Caco-2 (cell line): ENCODE measurements around the gene MYG1. TPM values are rescaled to one million over a fixed set of nuclear protein-coding genes. Genes with fewer than 3 reads are reported as not detected.

ENCODE experiments used
- BruUV-seq: library from RNA; stranded (reverse); fragments of 400-500 nt; replicated peaks from 2 replicates; lab custom pipeline; 2021; lab: Mats Ljungman, UMichigan
- CTCF ChIA-PET: fragments of 300-600 bp; sonication (Branson Sonifier 250); formaldehyde crosslinking; loops from one replicate; lab custom pipeline; 2022; ENCODE audit warnings: antibody characterized with exemption; lab: Charles Lee
- POLR2A ChIA-PET: fragments of 300-600 bp; sonication (Branson Sonifier 250); formaldehyde crosslinking; loops from one replicate; lab custom pipeline; 2022; ENCODE audit warnings: antibody characterized with exemption; lab: Charles Lee
- DNase-seq, 2 experiments: peaks; one replicate each; pipeline versions ENCODE4 v3.0.0 to v3.0.0-alpha.2; 2020 to 2022
- H3K27me3 ChIP-seq: replicated peaks from 2 replicates; pipeline ENCODE4 v1.6.0; 2011; ENCODE audit warnings: low read length; ENCODE audit not compliant: control insufficient read depth, insufficient read depth
- H3K36me3 ChIP-seq: 2 replicates; pipeline ENCODE4 v1.5.1; 2011; ENCODE audit warnings: low read length; ENCODE audit not compliant: control insufficient read depth, insufficient read depth
- H3K4me1 ChIP-seq: fragments of 250-450 bp; sonication (Bioruptor Pico); 2 replicates; pipeline ENCODE4 v1.5.1; 2020; ENCODE audit warnings: mild to moderate bottlenecking
- H3K4me3 ChIP-seq: 2 replicates; pipeline ENCODE4 v1.5.1; 2011; ENCODE audit warnings: low read depth, mild to moderate bottlenecking, control low read depth, low read length
- H3K9me3 ChIP-seq: fragments of 250-450 bp; sonication (Bioruptor Pico); 2 replicates; pipeline ENCODE4 v1.5.1; 2020; ENCODE audit warnings: mild to moderate bottlenecking, moderate library complexity
- H3K27ac Mint-ChIP-seq: one replicate; pipeline ENCODE4 v1.8.0; 2022; ENCODE audit warnings: mixed read lengths; ENCODE audit not compliant: unreplicated experiment
- H3K27me3 Mint-ChIP-seq: one replicate; pipeline ENCODE4 v1.8.0; 2022; ENCODE audit warnings: mixed read lengths; ENCODE audit not compliant: insufficient read depth, unreplicated experiment
- H3K36me3 Mint-ChIP-seq: one replicate; pipeline ENCODE4 v1.8.0; 2022; ENCODE audit warnings: mild to moderate bottlenecking, mixed read lengths; ENCODE audit not compliant: insufficient read depth, unreplicated experiment
- H3K4me1 Mint-ChIP-seq: one replicate; pipeline ENCODE4 v1.8.0; 2022; ENCODE audit warnings: low read depth, mixed read lengths; ENCODE audit not compliant: unreplicated experiment
- H3K4me3 Mint-ChIP-seq: one replicate; pipeline ENCODE4 v1.8.0; 2022; ENCODE audit warnings: mild to moderate bottlenecking, moderate library complexity, mixed read lengths; ENCODE audit not compliant: unreplicated experiment
- H3K9me3 Mint-ChIP-seq: one replicate; pipeline ENCODE4 v1.8.0; 2022; ENCODE audit warnings: mixed read lengths; ENCODE audit not compliant: unreplicated experiment
- intact Hi-C: fragments of 100-400 bp; cut with micrococcal nuclease; formaldehyde crosslinking; loops from one replicate; pipeline ENCODE4 v1.10.0; 2022; ENCODE audit not compliant: unreplicated experiment
- total RNA-seq: library from RNA; stranded (reverse); gene quantifications from 2 replicates; pipeline ENCODE4 v1.2.3, GENCODE V29; 2022
- TF ChIP-seq, protein P1 (sequence below), 2 experiments: fragments of 200-600 bp in 1 of 2; IDR thresholded peaks; 1 replicate in 1 of 2; 2 replicates in 1 of 2; pipeline versions ENCODE4 v1.5.1 to v1.8.0; 2011 to 2022; ENCODE audit warnings: antibody characterized with exemption in 1 of 2, control low read depth in 1 of 2, inconsistent platforms in 1 of 2, low read depth in 1 of 2, low read length in 1 of 2, mild to moderate bottlenecking in 1 of 2, moderate library complexity in 1 of 2; ENCODE audit not compliant: insufficient read depth in 1 of 2, severe bottlenecking in 1 of 2, unreplicated experiment in 1 of 2

MYG1 gene
- total RNA-seq, 1 experiment from 2014 or later, result 59.8 TPM

DNA sequence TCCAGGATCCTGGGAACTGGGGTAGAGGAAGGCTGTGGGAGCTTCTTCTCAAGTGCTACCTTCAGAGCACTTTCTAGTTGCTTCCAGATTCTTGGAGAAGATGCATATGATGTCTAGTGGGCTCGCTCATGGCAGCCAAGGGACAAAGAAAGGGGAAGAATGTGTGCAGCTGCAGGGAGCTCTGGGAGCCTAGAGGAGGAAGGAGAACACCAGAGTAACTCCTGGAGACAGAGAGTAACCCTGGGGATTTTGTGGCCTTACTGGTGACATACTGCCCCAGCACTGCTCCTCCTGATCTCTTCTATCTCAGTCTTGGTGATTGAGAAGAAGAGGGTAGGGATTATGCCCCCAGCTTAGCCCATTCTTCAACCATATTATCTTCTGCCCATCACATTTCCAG is 47.0 kb downstream of the MYG1 start:
- no peak overlapping the region for H3K4me3 Mint-ChIP-seq
- ChIA-PET CTCF (interaction anchor here (1.1 to 2.9 kb wide), 2 partner anchors 19 to 33 kb away, joined by 3 to 30 read pairs; no protein-coding TSS in a partner anchor), POLR2A (no interaction called here)
- H3K9me3 Mint-ChIP-seq, result no peaks in the 10 kb centered on the region
- H3K27me3 Mint-ChIP-seq, result no peaks in the 10 kb centered on the region
- TF ChIP-seq, protein P1, sequence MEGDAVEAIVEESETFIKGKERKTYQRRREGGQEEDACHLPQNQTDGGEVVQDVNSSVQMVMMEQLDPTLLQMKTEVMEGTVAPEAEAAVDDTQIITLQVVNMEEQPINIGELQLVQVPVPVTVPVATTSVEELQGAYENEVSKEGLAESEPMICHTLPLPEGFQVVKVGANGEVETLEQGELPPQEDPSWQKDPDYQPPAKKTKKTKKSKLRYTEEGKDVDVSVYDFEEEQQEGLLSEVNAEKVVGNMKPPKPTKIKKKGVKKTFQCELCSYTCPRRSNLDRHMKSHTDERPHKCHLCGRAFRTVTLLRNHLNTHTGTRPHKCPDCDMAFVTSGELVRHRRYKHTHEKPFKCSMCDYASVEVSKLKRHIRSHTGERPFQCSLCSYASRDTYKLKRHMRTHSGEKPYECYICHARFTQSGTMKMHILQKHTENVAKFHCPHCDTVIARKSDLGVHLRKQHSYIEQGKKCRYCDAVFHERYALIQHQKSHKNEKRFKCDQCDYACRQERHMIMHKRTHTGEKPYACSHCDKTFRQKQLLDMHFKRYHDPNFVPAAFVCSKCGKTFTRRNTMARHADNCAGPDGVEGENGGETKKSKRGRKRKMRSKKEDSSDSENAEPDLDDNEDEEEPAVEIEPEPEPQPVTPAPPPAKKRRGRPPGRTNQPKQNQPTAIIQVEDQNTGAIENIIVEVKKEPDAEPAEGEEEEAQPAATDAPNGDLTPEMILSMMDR (IDR thresholded peaks at IDR 0.05; ENCODE audit: insufficient read depth in 1 of 2, low read depth in 1 of 2, low read length in 1 of 2, severe bottlenecking in 1 of 2, unreplicated experiment in 1 of 2), result no peak
- BruUV-seq, result no TSS peak
- no peak for DNase-seq
- H3K4me1 Mint-ChIP-seq, result peaks cover 6% of the 10 kb centered on the region
- H3K4me1 ChIP-seq, result no peaks in the 10 kb centered on the region
- intact Hi-C loops, result no loop called here
- no peaks in the 10 kb centered on the region for H3K36me3 Mint-ChIP-seq
- no peak overlapping the region for H3K4me3 ChIP-seq
- H3K36me3 ChIP-seq, result no peaks in the 10 kb centered on the region
- H3K27ac Mint-ChIP-seq, result no peak overlapping the region
- H3K27me3 ChIP-seq, result no peaks in the 10 kb centered on the region
- no peaks in the 10 kb centered on the region for H3K9me3 ChIP-seq

DNA sequence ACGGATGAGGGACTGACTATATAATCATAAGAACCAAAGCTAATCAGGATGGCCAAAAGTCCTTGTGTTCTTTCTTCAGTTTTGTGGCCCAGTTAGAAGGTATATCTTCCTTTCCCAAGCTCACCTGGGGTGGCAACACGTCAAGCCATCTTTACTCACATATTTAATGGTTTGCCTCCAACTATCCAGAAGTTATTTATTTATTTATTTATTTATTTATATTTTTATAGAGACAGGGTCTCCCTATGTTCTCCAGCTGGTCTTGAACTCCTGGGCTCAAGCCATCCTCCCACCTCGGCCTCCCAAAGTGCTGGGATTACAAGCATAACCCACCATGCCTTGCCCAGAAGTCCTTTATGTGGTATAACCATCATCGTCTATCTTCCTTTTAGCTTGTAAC is 48.4 kb downstream of the MYG1 start:
- BruUV-seq, result no TSS peak
- CTCF ChIA-PET, result no interaction called here

DNA sequence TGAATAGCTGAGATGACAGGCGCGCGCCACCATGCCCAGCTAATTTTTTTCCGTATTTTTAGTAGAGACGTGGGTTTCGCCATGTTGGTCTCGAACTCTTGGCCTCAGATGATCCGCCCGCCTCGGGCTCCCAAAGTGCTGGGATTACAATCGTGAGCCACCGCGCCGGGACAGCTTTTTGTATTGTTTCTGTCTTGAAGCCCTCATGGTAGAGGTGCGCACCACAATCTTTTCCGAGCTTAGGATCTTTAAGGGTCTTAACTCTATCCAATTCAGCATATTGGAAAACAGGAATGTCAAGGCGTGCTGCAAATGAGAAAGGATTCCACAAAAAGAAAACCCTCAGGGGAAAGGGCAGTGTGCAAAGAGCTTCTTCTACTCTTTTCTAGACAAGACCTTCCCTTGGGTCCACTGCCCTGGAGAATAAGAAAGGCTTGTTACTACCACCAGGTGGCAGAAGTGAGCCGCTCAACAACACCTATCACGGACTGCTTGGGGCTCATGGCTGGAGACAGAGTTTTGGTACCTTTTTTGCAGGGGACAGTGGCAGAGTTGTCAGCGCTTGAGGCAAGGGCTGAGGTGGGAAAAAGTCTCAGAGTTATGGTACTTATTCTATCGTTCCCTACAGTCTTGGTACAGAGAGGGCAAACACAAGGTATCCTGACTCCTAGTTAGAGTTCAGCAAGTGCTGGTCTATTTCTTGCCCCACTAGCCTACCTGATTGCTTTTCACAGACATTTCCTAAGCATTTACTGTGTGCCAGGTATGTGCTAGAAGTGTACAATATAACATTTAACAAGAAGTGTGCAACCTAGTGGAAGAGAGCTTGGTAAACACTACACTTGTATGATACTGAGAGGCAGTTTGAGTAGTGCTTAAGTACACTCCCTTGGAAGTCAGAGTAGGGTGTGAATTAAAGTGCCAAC is 53.1 kb downstream of the MYG1 start:
- POLR2A ChIA-PET, result interaction anchor here (0.7 to 1.6 kb wide), 4 partner anchors 27 to 156 kb away, joined by 3 to 11 read pairs (median 5); no protein-coding TSS in a partner anchor
- Histone ChIP-seq H3K9me3 (no peaks in the 10 kb centered on the region), H3K4me1 (peaks cover 5% of the 10 kb centered on the region), H3K27me3 (no peaks in the 10 kb centered on the region), H3K4me3 (no peak overlapping the region), H3K36me3 (no peaks in the 10 kb centered on the region)
- no peak overlapping the region for H3K4me3 Mint-ChIP-seq
- no TSS peak for BruUV-seq
- TF ChIP-seq, protein P1 (IDR thresholded peaks at IDR 0.05; ENCODE audit: insufficient read depth in 1 of 2, low read depth in 1 of 2, low read length in 1 of 2, severe bottlenecking in 1 of 2, unreplicated experiment in 1 of 2), result peak; percentile 77 to 78
- no peaks in the 10 kb centered on the region for H3K27me3 Mint-ChIP-seq
- H3K9me3 Mint-ChIP-seq, result no peaks in the 10 kb centered on the region
- H3K36me3 Mint-ChIP-seq, result peaks cover 5% of the 10 kb centered on the region
- CTCF ChIA-PET, result interaction anchor here (0.5 to 3.2 kb wide), 21 partner anchors 9 to 273 kb away, joined by 3 to 94 read pairs (median 3); partner anchors contain the start of genes AAAS, AMHR2, ESPL1 and PFDN5
- DNase-seq, result peak; percentile 87 to 88
- peak overlapping the region; percentile 52 for H3K27ac Mint-ChIP-seq
- intact Hi-C loops, result loop anchor here (1.0 to 2.0 kb wide), 4 partner anchors 28 to 156 kb away; no protein-coding TSS in a partner anchor
- peaks cover 10% of the 10 kb centered on the region for H3K4me1 Mint-ChIP-seq

More for the DNA sequence above, 48.4 kb downstream of the MYG1 start:
- Histone ChIP-seq H3K9me3 (no peaks in the 10 kb centered on the region), H3K4me3 (no peak overlapping the region), H3K36me3 (no peaks in the 10 kb centered on the region), H3K27me3 (no peaks in the 10 kb centered on the region), H3K4me1 (peaks cover 2% of the 10 kb centered on the region)
- peaks cover 1% of the 10 kb centered on the region for H3K36me3 Mint-ChIP-seq
- no peaks in the 10 kb centered on the region for H3K9me3 Mint-ChIP-seq
- TF ChIP-seq, protein P1 (IDR thresholded peaks at IDR 0.05; ENCODE audit: insufficient read depth in 1 of 2, low read depth in 1 of 2, low read length in 1 of 2, severe bottlenecking in 1 of 2, unreplicated experiment in 1 of 2), result no peak
- DNase-seq, result no peak
- no peak overlapping the region for H3K27ac Mint-ChIP-seq
- intact Hi-C loops, result no loop called here
- H3K27me3 Mint-ChIP-seq, result no peaks in the 10 kb centered on the region
- H3K4me3 Mint-ChIP-seq, result no peak overlapping the region
- H3K4me1 Mint-ChIP-seq, result peaks cover 14% of the 10 kb centered on the region
- POLR2A ChIA-PET, result no interaction called here
